Activated CD4-positive, alpha-beta T cell treated with anti-CD3 and anti-CD28 coated beads, Interleukin-2, amount 10 ng/mL, durations not matched to agents 7 days and 5 days (primary cell): ENCODE results near the gene CCDC157. TPM values are rescaled to one million over a fixed set of nuclear protein-coding genes. Genes with fewer than 3 reads are reported as not detected.
"Not testable (repeated sequence)": the region's sequence is repeated elsewhere in the genome, so short reads cannot be mapped to it uniquely, and the experiment has no call there.

Experiments used
- CTCF ChIA-PET: fragments of 350-600 bp; sonication (Branson Sonifier 250); formaldehyde crosslinking; loops from one replicate; lab custom pipeline; 2021; ENCODE audit warnings: antibody characterized with exemption; lab: Charles Lee
- POLR2A ChIA-PET: fragments of 350-600 bp; sonication (Branson Sonifier 250); formaldehyde crosslinking; loops from one replicate; lab custom pipeline; 2021; ENCODE audit warnings: antibody characterized with exemption; lab: Charles Lee
- DNase-seq: peaks from one replicate; pipeline ENCODE4 v3.0.0-alpha.2; 2020
- H3K27ac Mint-ChIP-seq: one replicate; pipeline ENCODE4 v1.8.0; 2021; ENCODE audit warnings: mild to moderate bottlenecking, moderate library complexity, mixed read lengths
- H3K27me3 Mint-ChIP-seq: one replicate; pipeline ENCODE4 v1.8.0; 2021; ENCODE audit warnings: mixed read lengths
- H3K36me3 Mint-ChIP-seq: one replicate; pipeline ENCODE4 v1.8.0; 2021; ENCODE audit warnings: low read depth, mixed read lengths
- H3K4me1 Mint-ChIP-seq: one replicate; pipeline ENCODE4 v1.8.0; 2021; ENCODE audit warnings: mixed read lengths
- H3K4me3 Mint-ChIP-seq: one replicate; pipeline ENCODE4 v1.8.0; 2021; ENCODE audit warnings: mild to moderate bottlenecking, moderate library complexity, mixed read lengths
- H3K9me3 Mint-ChIP-seq: one replicate; pipeline ENCODE4 v1.8.0; 2021; ENCODE audit warnings: mixed read lengths
- total RNA-seq, 2 experiments: library from RNA; stranded (reverse); gene quantifications; one replicate each; pipeline ENCODE4 v1.2.3, GENCODE V29; 2021

The CCDC157 gene
- total RNA-seq, 2 experiments from 2014 or later: 3.5 to 4.3 TPM

DNA sequence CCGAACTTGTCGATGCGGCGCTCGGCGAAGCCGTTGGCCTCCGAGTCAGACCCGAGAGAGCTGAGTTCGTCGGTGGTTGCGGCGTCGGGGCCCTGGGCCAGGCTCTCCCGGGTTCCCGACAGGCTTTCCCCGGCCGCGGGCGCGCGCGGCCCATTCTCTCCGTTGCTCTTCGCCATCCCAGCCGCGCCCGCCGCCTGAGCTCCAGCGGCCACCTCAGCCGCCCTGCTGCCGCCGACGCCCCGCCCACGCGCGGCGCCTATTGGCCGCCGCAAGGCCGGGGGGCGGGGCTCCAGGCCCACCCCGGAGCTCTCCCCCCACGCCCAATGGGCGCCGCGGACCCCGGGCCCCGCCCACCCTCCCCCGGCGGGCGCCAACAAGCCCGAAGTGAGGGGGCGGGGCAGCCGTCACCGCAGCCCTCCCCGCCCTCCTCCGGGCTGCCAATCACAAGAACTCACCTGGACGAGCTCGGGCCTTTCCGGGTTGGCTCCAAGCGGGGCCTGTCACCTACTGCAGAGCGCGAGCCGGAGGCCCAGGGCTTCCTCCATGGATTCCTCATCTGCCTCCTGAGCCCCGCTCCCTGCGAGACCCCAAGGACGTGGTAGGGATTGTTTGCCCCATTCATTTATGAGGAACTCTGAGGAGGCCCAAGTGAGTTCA, 30.0 kb upstream of the CCDC157 start, which contains the start of gene TBC1D10A:
Gene TBC1D10A (minus strand): TSS at position 236 of the 657 bp plus-strand sequence. CDS start 60 bp downstream, at position 176.
- no peaks in the 10 kb centered on the region for H3K27me3 Mint-ChIP-seq
- ChIA-PET CTCF (interaction anchor here (0.7 to 1.3 kb wide), 7 partner anchors 10 to 64 kb away, joined by 3 to 9 read pairs (median 4); partner anchors contain the start of gene CASTOR1), POLR2A (interaction anchor here (0.6 to 1.2 kb wide), 3 partner anchors 21 to 59 kb away, joined by 3 read pairs; no protein-coding TSS in a partner anchor)
- peaks cover 45% of the 10 kb centered on the region for H3K4me1 Mint-ChIP-seq
- peaks cover 49% of the 10 kb centered on the region for H3K36me3 Mint-ChIP-seq
- peak within 1 kb of the TSS; percentile 90 for H3K27ac Mint-ChIP-seq
- peak; percentile 95 for DNase-seq
- peak within 1 kb of the TSS; percentile 90 for H3K4me3 Mint-ChIP-seq
- H3K9me3 Mint-ChIP-seq: peaks cover 9% of the 10 kb centered on the region

DNA sequence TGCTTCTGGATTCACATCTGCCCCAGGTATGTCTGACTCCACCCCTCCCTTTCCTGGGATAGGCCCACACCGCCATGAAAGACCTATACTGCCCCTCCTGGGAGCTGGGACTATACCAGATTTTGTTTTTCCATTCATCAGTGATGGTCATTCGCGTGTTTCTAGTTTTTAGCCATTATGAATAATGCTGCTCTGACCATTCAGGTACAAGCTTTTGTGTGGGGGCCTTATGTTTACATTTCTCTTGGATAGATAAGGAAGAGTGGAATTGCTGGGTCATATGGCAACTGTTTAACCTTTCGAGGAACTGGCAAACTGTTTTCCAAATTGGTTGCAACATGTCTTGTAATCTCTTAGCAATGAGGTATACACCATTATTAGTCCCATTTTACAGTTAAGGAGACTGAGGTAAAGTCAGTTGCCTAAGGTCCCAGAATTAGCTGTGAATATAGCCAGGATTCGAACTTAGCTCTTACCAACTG, 28.9 kb upstream of the CCDC157 start:
- no peak for DNase-seq
- H3K27ac Mint-ChIP-seq: peak overlapping the region; percentile 90
- peaks cover 9% of the 10 kb centered on the region for H3K9me3 Mint-ChIP-seq
- H3K27me3 Mint-ChIP-seq: no peaks in the 10 kb centered on the region
- peaks cover 54% of the 10 kb centered on the region for H3K36me3 Mint-ChIP-seq
- CTCF ChIA-PET: interaction anchor here (1.3 to 2.0 kb wide), 3 partner anchors 9 to 40 kb away, joined by 3 to 9 read pairs (median 5); partner anchors contain the start of gene CASTOR1
- peaks cover 46% of the 10 kb centered on the region for H3K4me1 Mint-ChIP-seq
- peak overlapping the region; percentile 90 for H3K4me3 Mint-ChIP-seq
- POLR2A ChIA-PET: no interaction called here

DNA sequence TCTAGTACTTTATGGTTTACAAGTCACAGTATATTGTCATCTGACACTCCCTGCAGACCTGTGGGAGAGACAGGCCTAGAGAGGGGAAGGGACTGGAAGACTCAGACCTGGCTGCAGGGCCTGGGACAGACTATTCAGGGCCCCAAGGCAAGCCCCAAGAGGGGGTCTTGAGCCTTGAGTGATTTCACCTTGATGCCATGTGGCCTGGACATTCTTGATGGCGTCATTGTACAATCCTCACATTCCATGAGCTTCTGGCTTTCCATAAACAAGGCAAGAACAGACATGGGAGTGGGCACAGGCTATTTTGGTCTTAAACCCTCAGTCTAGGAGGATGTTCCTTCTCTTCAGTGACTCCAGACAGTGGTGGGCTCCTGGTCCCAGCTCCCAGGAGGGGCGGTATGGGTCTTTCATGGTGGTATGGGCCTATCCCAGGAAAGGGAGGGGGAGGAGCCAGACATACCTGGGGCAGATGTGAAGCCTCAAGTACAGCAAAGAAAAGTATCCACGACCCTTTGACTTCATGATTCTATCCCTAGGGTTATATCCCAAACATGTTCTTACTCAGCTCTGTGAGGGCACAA, 28.2 kb upstream of the CCDC157 start:
- no peak overlapping the region for H3K4me3 Mint-ChIP-seq
- H3K36me3 Mint-ChIP-seq: peaks cover 52% of the 10 kb centered on the region
- no peak overlapping the region for H3K27ac Mint-ChIP-seq
- ChIA-PET CTCF (interaction anchor here (0.7 to 2.0 kb wide), 2 partner anchors 12 to 40 kb away, joined by 3 to 5 read pairs; no protein-coding TSS in a partner anchor), POLR2A (interaction anchor here (0.7 kb wide), 1 partner anchor 1340 kb away, joined by 3 read pairs; no protein-coding TSS in a partner anchor)
- no peaks in the 10 kb centered on the region for H3K27me3 Mint-ChIP-seq
- DNase-seq: no peak
- peaks cover 46% of the 10 kb centered on the region for H3K4me1 Mint-ChIP-seq
- H3K9me3 Mint-ChIP-seq: peaks cover 5% of the 10 kb centered on the region

DNA sequence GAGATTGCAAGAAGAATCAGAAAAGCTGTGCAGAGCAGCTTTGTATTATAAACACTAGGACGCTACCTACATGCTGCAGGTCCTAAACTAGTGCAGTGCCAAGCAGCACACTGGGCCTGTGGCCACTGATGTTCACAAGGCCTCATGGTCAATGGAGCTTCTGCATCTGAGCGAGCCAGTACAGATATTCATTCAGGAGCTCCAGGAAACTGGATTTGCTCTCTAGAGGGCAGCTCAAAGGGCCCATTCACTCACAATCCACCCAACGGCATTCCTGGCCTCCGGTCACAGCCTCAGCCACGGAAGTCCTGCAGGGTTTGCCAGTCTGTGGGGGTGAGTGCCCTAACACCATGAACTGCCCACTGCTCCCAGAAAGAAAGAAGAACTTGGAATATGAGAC, 24.3 kb upstream of the CCDC157 start:
- CTCF ChIA-PET: interaction anchor here (0.9 to 1.4 kb wide), 4 partner anchors 8 to 55 kb away, joined by 3 read pairs; partner anchors contain the start of gene RNF215
- Mint-ChIP-seq H3K27me3 (no peaks in the 10 kb centered on the region), H3K36me3 (peaks cover 66% of the 10 kb centered on the region), H3K27ac (peak overlapping the region; percentile 42), H3K9me3 (no peaks in the 10 kb centered on the region), H3K4me1 (peaks cover 33% of the 10 kb centered on the region), H3K4me3 (no peak overlapping the region)
- POLR2A ChIA-PET: no interaction called here
- no peak for DNase-seq

DNA sequence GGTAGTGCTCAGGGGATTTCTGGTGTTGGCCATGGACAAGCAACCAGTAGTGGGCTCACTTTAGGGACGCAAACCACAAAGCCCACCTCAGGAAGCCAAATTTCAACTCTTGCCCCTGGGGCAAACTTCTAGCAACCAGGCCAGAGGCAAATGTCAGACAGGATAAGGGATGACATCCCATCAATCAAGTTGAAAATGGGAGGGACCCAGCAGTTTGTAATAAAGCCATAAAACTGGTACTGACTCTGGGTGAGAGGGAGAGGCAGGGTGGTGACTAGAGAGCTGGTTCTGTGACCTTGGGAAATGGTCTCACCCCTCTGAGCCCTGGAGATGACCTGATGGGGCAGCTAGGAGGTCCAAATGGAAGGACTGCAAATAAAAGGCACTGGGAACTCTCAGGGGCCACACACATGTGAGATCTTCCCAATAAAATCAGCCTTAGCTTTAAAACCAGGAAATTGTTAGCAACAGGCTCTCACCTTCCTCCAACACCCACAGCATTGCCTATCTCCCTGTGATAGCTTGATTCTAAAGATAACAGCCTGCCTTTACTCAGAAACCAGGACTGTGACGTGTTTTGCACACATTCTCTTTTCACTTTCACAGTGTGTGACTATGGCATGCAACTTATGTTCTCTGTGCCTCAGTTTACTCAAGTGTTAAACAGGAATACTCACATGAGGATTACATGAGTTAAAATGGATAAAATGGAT, 23.7 kb upstream of the CCDC157 start:
- Mint-ChIP-seq H3K4me1 (peaks cover 28% of the 10 kb centered on the region), H3K4me3 (no peak overlapping the region), H3K27ac (no peak overlapping the region), H3K36me3 (peaks cover 72% of the 10 kb centered on the region), H3K27me3 (no peaks in the 10 kb centered on the region), H3K9me3 (no peaks in the 10 kb centered on the region)
- ChIA-PET POLR2A (no interaction called here), CTCF (interaction anchor here (0.6 to 1.4 kb wide), 6 partner anchors 9 to 409 kb away, joined by 3 read pairs; partner anchors contain the start of gene RNF215)
- DNase-seq: no peak

DNA sequence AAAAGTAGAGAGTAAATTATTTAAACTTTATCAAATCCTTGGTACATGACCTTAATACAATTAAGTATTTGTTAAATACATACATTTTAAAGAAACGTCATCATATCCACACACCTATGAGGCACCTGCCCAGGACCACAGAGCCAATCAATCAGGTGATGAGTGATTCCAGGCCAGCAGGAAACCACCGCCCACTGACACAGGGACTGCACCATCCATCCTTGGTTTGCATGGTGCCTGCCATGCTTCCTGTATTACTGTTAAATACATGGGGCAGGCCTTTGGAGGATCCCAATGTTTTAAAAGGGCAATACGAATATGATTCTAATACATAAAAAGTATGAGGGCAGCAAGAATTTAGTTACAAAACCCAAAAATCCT, 23.1 kb upstream of the CCDC157 start:
- Mint-ChIP-seq H3K27ac (peak overlapping the region; percentile 54), H3K4me3 (no peak overlapping the region), H3K4me1 (peaks cover 28% of the 10 kb centered on the region), H3K36me3 (peaks cover 77% of the 10 kb centered on the region), H3K27me3 (no peaks in the 10 kb centered on the region), H3K9me3 (no peaks in the 10 kb centered on the region)
- ChIA-PET POLR2A (no interaction called here), CTCF (interaction anchor here (0.6 to 0.9 kb wide), 2 partner anchors 54 to 409 kb away, joined by 3 read pairs; partner anchors contain the start of gene RNF215)
- no peak for DNase-seq

DNA sequence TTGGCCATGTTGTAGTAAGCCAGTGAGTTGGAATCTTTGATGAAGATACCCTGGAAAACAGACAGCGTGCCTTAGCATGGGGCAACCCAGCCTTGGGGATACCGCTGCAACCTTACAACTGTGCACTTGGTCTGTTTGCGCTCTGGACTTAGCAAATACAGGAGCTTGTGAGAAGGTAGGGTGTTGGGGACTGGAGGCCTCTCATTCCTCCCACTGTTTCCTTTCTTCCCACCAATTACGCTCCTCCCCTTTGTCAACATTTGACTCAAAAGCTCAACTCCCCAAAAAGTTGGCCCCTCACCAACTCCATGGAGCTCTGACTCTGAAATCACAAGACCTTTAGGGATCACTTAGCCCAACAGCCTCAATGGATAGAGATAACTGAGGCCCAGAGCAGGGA, 22.2 kb upstream of the CCDC157 start:
- CTCF ChIA-PET: interaction anchor here (0.7 to 2.5 kb wide), 4 partner anchors 11 to 46 kb away, joined by 3 to 9 read pairs (median 3); partner anchors contain the start of genes CASTOR1, CCDC157 and SF3A1
- no peak overlapping the region for H3K27ac Mint-ChIP-seq
- no peak for DNase-seq
- H3K27me3 Mint-ChIP-seq: no peaks in the 10 kb centered on the region
- POLR2A ChIA-PET: no interaction called here
- no peak overlapping the region for H3K4me3 Mint-ChIP-seq
- peaks cover 86% of the 10 kb centered on the region for H3K36me3 Mint-ChIP-seq
- no peaks in the 10 kb centered on the region for H3K9me3 Mint-ChIP-seq
- peaks cover 28% of the 10 kb centered on the region for H3K4me1 Mint-ChIP-seq

DNA sequence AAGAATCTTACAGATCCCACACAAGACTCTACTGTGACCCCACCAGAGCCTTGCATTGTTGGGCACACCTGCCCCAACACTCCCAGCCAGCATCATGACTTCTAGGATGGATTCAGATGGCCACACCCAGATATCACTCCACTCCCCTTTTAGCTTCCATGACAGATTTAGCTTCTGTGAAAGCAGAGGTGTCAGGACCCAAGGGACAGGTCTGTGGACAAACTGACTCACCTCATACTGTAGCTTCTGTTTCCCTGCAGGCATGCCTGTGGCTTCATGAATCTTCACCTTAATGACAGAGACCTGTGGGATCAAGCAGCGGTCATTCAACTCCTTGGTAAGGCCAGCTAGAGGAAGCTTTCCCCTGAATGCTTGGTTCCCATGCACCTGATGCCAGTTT, 21.6 kb upstream of the CCDC157 start:
- Mint-ChIP-seq H3K9me3 (no peaks in the 10 kb centered on the region), H3K4me3 (no peak overlapping the region), H3K36me3 (peaks cover 87% of the 10 kb centered on the region), H3K27ac (no peak overlapping the region), H3K4me1 (peaks cover 28% of the 10 kb centered on the region), H3K27me3 (no peaks in the 10 kb centered on the region)
- ChIA-PET CTCF (interaction anchor here (1.1 to 2.5 kb wide), 3 partner anchors 11 to 47 kb away, joined by 3 to 9 read pairs (median 4); partner anchors contain the start of gene CASTOR1), POLR2A (no interaction called here)
- no peak for DNase-seq

DNA sequence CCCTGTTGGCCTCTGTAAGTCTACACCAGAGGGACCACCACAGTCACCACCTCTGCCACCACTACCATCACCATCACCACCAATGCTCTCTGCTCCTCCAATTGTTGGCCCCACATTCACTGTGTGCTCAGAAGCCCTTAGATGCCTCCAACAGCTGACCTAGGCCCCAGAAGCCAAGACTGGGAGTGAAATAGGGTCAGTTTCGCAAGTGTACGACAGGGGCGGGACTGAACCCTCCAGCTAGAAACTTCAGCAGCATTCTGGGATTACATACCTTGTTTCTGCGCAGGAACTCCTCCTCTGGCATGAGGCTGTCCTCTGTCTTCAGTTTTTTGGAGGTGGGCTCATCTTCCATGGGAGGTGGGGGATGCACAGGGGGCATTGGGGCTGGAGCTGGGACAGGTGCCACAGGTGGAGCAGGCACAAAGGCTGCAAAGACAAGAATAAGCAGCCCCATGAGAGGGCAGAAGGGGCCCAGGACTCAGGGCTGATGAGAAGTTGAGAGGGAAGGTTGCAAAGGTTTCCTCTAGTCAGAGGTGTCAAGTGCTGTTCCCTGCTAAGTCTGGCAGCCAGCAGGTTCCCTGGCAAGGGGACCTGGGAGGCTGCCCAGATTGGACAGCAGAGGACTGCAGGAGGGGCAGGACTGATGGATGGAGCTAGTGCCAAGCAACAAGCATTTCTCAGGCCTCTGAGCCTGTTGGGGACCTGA, 19.9 kb upstream of the CCDC157 start:
- DNase-seq: no peak
- no peak overlapping the region for H3K27ac Mint-ChIP-seq
- peaks cover 90% of the 10 kb centered on the region for H3K36me3 Mint-ChIP-seq
- peaks cover 28% of the 10 kb centered on the region for H3K4me1 Mint-ChIP-seq
- H3K27me3 Mint-ChIP-seq: no peaks in the 10 kb centered on the region
- no peak overlapping the region for H3K4me3 Mint-ChIP-seq
- H3K9me3 Mint-ChIP-seq: no peaks in the 10 kb centered on the region
- ChIA-PET POLR2A (no interaction called here), CTCF (interaction anchor here (0.9 to 1.6 kb wide), 3 partner anchors 10 to 23 kb away, joined by 3 to 4 read pairs (median 3); partner anchors contain the start of gene TBC1D10A)

DNA sequence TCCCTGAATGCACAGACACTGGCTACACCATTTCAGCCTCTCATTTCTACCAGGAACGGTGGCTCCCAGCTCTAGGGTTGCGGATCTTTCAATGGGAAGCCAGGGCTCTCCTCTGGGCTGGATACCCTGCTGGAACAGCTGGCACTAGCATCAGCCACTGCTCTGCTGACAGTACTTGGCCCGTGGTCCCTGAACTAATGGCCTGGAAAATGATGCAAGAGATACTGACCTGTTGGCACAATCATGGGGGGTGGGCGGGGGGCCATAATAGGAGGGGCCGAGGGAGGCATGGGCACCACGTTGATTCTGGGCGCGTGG, 19.4 kb upstream of the CCDC157 start:
- Mint-ChIP-seq H3K9me3 (no peaks in the 10 kb centered on the region), H3K4me3 (no peak overlapping the region), H3K36me3 (peaks cover 90% of the 10 kb centered on the region), H3K27me3 (no peaks in the 10 kb centered on the region), H3K27ac (no peak overlapping the region), H3K4me1 (peaks cover 24% of the 10 kb centered on the region)
- CTCF ChIA-PET: interaction anchor here (0.8 kb wide), 1 partner anchor 49 kb away, joined by 4 read pairs; no protein-coding TSS in a partner anchor
- POLR2A ChIA-PET: no interaction called here
- DNase-seq: no peak

DNA sequence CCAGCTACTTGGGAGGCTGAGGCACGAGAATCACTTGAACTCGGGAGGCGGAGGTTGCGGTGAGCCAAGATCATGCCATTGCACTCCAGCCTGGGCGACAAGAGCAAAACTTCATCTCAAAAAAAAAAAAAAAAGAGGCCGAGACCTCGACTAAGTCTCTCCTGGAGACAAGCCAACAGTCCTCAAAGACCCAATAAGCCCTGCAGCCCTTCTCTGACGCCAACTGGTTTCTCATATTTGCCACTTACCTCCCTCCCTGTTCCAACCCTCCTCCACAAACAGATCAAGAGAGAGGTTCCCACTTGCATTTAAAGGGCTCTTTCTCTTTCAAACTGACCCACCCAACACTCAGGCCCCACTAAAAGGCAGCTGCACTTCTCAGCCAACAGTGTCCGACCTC, 18.5 kb upstream of the CCDC157 start:
- H3K36me3 Mint-ChIP-seq: peaks cover 91% of the 10 kb centered on the region
- H3K27ac Mint-ChIP-seq, POLR2A ChIA-PET, DNase-seq, H3K9me3 Mint-ChIP-seq, H3K4me3 Mint-ChIP-seq, H3K27me3 Mint-ChIP-seq: not testable (repeated sequence)
- CTCF ChIA-PET: interaction anchor here (0.8 kb wide), 1 partner anchor 50 kb away, joined by 4 read pairs; no protein-coding TSS in a partner anchor
- H3K4me1 Mint-ChIP-seq: peaks cover 17% of the 10 kb centered on the region

DNA sequence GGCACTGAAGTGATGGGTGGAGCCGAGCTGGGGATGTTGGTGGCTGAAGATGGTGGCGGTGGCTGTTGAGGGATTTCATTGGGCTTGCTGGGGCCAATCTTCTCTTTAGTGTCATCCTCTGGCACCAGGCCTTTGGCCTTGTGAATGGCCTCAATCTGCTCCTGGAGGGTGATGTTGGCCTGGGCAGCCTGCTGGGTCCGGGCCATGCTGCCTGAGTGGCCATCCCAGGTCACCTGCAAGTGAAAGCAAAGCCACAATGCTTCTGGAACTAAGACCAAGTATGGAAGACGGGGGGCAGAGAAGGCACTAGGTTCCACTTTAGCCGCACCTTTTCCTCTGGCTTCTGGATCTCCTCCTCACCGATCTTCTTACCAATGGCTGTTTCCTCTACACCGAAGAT, 18.0 kb upstream of the CCDC157 start:
- Mint-ChIP-seq H3K27me3 (no peaks in the 10 kb centered on the region), H3K4me3 (no peak overlapping the region), H3K27ac (no peak overlapping the region), H3K9me3 (no peaks in the 10 kb centered on the region), H3K4me1 (peaks cover 13% of the 10 kb centered on the region), H3K36me3 (peaks cover 91% of the 10 kb centered on the region)
- ChIA-PET POLR2A (no interaction called here), CTCF (no interaction called here)
- no peak for DNase-seq
